ENCODE results near the gene CACNA2D3. TPM values are rescaled to one million over a fixed set of nuclear protein-coding genes. Genes with fewer than 3 reads are reported as not detected.

The CACNA2D3 gene
- total RNA-seq, 4 donors from 2014 or later = 0.94 to 3.6 (median 2.1) TPM

DNA sequence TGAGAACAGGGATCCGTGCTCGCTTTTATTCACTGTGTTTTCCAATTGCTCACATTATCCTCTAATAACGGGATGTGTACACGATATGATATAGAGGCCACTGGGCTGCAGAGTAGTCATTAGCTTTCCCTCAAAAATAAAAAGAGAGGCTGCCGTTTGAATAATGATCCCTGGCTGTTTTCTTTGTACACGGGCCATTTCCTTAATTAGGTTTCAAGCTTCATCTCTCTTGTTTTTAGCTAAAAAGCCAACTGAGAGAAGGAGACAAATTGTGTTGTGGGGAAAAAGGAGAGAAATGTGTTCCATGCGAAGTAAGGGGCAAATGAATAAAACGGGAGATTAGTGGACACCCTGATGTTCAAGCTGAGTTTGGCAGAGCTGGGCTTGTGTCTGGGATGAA is 174.2 kb downstream of the CACNA2D3 start:
- TF ChIP-seq, protein P1, sequence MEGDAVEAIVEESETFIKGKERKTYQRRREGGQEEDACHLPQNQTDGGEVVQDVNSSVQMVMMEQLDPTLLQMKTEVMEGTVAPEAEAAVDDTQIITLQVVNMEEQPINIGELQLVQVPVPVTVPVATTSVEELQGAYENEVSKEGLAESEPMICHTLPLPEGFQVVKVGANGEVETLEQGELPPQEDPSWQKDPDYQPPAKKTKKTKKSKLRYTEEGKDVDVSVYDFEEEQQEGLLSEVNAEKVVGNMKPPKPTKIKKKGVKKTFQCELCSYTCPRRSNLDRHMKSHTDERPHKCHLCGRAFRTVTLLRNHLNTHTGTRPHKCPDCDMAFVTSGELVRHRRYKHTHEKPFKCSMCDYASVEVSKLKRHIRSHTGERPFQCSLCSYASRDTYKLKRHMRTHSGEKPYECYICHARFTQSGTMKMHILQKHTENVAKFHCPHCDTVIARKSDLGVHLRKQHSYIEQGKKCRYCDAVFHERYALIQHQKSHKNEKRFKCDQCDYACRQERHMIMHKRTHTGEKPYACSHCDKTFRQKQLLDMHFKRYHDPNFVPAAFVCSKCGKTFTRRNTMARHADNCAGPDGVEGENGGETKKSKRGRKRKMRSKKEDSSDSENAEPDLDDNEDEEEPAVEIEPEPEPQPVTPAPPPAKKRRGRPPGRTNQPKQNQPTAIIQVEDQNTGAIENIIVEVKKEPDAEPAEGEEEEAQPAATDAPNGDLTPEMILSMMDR (IDR thresholded peaks at IDR 0.05; ENCODE audit: low read depth) = no peak

DNA sequence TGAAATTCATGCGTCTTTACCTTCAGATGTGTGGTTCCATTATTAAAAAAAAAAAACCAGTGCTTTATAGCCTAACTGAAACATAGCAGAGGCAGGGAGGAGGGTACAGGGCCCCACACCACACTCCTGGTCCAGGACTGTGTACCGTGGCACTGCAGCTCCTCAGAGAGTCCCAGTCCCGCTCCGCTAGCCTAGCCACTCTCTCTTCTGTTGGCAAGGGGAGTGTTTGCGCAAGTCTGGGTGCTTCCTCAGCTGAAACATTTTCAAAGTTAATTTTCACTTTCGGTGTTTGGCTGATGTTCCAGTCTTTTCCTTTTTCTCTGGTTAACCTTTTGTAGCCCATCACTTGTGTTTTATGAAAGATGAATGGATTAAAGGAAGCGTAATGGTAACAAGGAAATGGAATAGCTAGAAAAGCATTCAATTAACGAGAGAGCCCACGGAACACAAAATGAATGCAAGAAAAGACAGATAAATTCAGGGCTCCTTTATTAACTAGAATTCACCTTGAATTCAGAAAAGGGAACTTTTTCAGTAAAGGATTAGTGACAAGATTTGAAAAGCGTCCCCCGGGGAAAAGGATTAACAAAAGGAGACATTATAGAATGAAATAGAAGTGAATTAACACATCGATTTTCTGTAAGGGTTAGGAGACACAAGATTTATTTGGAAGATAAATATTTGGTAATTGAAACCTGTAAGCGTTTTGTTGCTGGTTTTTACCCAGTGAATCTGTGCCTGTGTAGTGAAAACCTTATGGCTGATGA is 177.0 kb downstream of the CACNA2D3 start:
- TF ChIP-seq, protein P1 (IDR thresholded peaks at IDR 0.05; ENCODE audit: low read depth) = no peak

DNA sequence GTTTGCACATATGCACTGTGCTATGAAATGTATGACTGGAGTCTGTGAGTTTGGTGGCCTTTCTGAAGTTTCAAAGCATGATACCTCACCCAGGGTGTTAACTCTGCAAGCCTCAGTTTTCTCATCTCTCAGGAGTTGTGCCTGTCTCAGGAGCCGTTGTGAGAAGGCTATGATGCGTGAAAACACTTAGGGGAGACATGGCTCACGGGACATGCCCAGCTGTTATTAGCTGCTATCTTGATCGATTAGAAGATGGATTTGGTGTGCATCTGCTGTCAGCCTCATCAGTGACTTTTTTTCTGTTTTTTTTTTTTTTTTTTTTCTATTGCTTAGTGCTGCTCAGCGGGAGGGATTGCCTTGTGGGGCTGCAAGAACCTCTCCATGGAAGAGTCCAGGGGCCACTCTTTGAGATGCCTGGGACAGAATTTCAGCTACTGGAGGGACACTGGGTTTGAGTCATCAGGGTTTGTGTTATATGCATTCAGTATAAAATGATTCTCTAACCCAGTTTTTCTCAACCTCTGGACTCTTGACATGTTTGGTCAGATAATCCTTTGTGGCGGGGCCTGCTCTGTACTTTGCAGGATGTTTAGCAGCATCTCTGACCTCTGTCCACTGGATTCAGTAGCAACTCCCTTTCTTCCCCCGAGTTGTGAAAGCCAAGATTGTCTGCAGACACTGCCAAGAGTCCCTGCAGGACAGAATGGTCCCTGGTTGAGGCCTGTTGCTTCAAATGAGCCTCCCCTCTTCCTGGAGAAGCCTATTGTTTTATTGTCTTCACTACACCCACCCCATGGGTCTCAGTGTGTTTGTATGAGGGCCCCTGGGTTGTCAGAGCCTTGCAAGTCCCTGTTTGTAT is 181.4 kb downstream of the CACNA2D3 start:
- TF ChIP-seq, protein P1 (IDR thresholded peaks at IDR 0.05; ENCODE audit: low read depth) = no peak

DNA sequence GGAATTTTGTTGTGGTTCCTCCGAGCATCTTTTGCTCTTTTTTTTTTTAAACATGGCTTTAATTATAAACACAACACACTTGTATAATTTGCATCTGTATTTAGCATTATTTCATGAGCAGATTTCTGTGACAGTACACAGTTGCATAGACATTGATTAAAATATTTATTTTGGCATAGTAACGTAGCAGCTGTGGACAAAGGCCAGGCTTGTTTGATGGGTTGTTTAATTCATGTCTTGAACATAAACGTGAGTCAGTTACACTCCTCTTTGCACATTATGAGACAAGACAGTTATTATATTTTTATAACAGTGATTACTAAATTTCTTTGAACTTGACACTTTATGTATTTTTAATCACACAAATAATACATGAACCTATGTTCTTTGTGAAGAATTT is 182.5 kb downstream of the CACNA2D3 start:
- TF ChIP-seq, protein P1 (IDR thresholded peaks at IDR 0.05; ENCODE audit: low read depth) = no peak

DNA sequence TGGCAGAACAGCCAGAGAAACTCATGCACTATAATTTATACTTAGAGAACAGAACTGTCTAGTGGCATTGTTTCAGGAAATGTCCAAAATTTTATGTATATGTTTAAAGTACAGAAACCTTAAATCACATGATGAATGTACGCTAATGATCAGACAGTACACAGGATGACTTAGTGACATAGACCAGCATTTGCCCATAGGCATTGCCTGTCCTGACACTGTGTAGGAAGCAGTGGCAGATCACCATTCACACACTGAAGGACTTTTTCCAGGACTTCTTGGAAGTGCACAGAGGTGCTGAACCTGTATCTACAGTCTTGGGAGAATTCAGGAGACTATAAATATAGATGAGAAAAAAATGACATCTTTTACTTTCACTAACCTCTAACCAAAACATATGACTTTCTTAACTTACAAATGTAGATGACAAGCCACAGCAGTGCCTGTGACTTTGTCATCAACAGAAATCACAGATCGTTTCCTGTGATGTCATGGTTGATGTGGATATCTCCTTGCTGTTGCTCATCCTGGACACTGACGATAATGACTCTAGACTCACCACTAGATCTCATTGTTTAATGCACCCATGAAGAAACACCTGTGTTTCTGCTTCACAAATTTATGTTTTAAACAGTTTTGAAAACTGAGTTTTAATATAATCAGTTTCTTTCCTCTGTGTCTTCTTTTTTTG is 183.2 kb downstream of the CACNA2D3 start:
- TF ChIP-seq, protein P1 (IDR thresholded peaks at IDR 0.05; ENCODE audit: low read depth) = no peak

DNA sequence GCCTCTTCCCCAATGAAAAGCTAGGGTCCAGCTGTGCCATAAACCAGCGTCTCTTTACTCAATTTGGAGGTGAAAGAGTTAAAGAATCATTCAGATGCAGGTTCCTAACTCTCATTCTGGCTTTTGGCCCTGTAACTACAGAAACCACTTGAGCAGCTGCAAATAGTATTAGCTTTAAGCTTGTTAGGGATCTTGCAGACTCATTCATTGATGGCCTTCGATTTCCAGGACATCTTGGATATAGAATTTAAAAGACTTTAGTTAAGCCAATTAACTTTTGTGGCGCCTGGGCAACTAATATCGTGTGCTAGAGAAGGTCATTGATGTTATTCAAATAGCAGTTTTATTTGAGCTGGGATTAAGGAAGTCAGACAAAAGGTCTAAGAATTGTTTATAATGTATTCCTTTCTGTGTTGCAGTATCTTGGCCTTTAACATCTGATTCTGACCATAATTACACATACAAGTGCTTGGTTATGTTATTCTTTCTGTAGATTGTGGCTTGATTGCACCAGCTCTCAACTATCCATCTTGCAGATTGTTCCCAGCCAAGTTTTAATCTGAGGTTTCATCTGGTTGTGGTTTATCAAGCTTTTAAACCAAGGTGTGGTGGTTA is 185.3 kb downstream of the CACNA2D3 start:
- TF ChIP-seq, protein P1 (IDR thresholded peaks at IDR 0.05; ENCODE audit: low read depth) = no peak
